ENCODE measurements around the gene LBHD2.
"Not testable (repeated sequence)": the region's sequence is repeated elsewhere in the genome, so short reads cannot be mapped to it uniquely, and the experiment has no call there.

DNA sequence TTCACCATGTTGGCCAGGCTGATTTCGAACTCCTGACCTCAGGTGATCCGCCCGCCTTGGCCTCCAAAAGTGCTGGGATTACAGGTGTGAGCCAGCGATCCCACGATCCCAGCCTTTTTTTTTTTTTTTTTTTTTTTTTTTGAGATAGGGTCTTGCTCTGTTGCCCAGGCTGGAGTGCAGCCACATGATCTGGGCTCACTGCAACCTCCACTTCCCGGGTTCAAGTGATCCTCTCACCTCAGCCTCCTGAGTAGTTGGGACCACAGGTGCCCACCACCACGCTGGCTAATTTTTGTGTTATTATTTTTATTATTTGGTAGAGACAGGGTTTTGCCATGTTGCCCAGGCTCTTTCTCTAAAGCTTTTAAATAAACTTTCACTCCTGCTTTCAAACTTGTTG lies 33.5 kb downstream of the LBHD2 start:
- TF ChIP-seq, protein P1, sequence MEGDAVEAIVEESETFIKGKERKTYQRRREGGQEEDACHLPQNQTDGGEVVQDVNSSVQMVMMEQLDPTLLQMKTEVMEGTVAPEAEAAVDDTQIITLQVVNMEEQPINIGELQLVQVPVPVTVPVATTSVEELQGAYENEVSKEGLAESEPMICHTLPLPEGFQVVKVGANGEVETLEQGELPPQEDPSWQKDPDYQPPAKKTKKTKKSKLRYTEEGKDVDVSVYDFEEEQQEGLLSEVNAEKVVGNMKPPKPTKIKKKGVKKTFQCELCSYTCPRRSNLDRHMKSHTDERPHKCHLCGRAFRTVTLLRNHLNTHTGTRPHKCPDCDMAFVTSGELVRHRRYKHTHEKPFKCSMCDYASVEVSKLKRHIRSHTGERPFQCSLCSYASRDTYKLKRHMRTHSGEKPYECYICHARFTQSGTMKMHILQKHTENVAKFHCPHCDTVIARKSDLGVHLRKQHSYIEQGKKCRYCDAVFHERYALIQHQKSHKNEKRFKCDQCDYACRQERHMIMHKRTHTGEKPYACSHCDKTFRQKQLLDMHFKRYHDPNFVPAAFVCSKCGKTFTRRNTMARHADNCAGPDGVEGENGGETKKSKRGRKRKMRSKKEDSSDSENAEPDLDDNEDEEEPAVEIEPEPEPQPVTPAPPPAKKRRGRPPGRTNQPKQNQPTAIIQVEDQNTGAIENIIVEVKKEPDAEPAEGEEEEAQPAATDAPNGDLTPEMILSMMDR (IDR thresholded peaks at IDR 0.05): not testable (repeated sequence)
- not testable (repeated sequence) for TF ChIP-seq POLR2A (IDR thresholded peaks at IDR 0.05)

Measured in thyroid gland (tissue), 4 donors.